Mesenchymal stem cell (in vitro differentiated cells and primary cell): ENCODE results near the gene HOMER2.

ENCODE experiments used
- DNase-seq: peaks from one replicate; pipeline ENCODE4 v3.0.0-alpha.2; 2013
- H2AFZ ChIP-seq: one replicate; pipeline ENCODE4 v1.6.1; 2013; ENCODE audit warnings: low read depth, mild to moderate bottlenecking, control low read depth, inconsistent platforms, low read length, moderate library complexity
- H2AK5ac ChIP-seq: 2 replicates; pipeline ENCODE4 v1.6.1; 2013; ENCODE audit warnings: low read length, moderate library complexity, mild to moderate bottlenecking, inconsistent platforms; ENCODE audit not compliant: severe bottlenecking
- H2BK120ac ChIP-seq: one replicate; pipeline ENCODE4 v1.6.1; 2013; ENCODE audit warnings: low read depth, mild to moderate bottlenecking, inconsistent platforms, low read length, moderate library complexity
- H2BK12ac ChIP-seq, 2 experiments: one replicate each; pipeline ENCODE4 v1.6.1; 2013; ENCODE audit warnings: inconsistent platforms in 2 of 2, low read length in 2 of 2, mild to moderate bottlenecking in 2 of 2, moderate library complexity in 2 of 2, control low read depth in 1 of 2
- H2BK15ac ChIP-seq: one replicate; pipeline ENCODE4 v1.6.1; 2013; ENCODE audit warnings: mild to moderate bottlenecking, low read depth, inconsistent platforms; ENCODE audit not compliant: poor library complexity, severe bottlenecking
- H2BK5ac ChIP-seq: 2 replicates; pipeline ENCODE4 v1.6.1; 2013; ENCODE audit warnings: low read depth, mild to moderate bottlenecking, low read length, control low read depth, inconsistent platforms; ENCODE audit not compliant: poor library complexity, severe bottlenecking
- H3K14ac ChIP-seq, 2 experiments: one replicate each; pipeline ENCODE4 v1.6.1; 2013; ENCODE audit warnings: inconsistent platforms in 2 of 2, low read length in 2 of 2, control low read depth in 1 of 2, mild to moderate bottlenecking in 1 of 2, moderate library complexity in 1 of 2
- H3K18ac ChIP-seq, 2 experiments: one replicate each; pipeline ENCODE4 v1.6.1; 2013; ENCODE audit warnings: inconsistent platforms in 2 of 2, low read length in 2 of 2, control low read depth in 1 of 2, low read depth in 1 of 2, mild to moderate bottlenecking in 1 of 2
- H3K23ac ChIP-seq, 2 experiments: one replicate each; pipeline ENCODE4 v1.6.1; 2013; ENCODE audit warnings: inconsistent platforms in 2 of 2, low read length in 2 of 2, mild to moderate bottlenecking in 2 of 2, moderate library complexity in 2 of 2, control low read depth in 1 of 2
- H3K27ac ChIP-seq: 2 replicates; pipeline ENCODE4 v1.5.1; 2013; ENCODE audit warnings: mild to moderate bottlenecking, moderate library complexity, low read length, control low read depth, inconsistent platforms; ENCODE audit not compliant: poor library complexity, severe bottlenecking
- H3K27me3 ChIP-seq, 2 experiments: 2 replicates each; pipeline versions ENCODE4 v1.6.1 to v1.7.0; 2013; ENCODE audit warnings: low read length in 2 of 2, mild to moderate bottlenecking in 2 of 2, moderate library complexity in 2 of 2, control low read depth in 1 of 2, inconsistent platforms in 1 of 2; ENCODE audit not compliant: control insufficient read depth in 1 of 2, insufficient read depth in 1 of 2
- H3K36me3 ChIP-seq, 2 experiments: 2 replicates each; pipeline versions ENCODE4 v1.6.1 to v1.7.0; 2013; ENCODE audit warnings: low read length in 2 of 2, control low read depth in 1 of 2, inconsistent platforms in 1 of 2, low read depth in 1 of 2, mild to moderate bottlenecking in 1 of 2; ENCODE audit not compliant: insufficient read depth in 2 of 2, control insufficient read depth in 1 of 2
- H3K4ac ChIP-seq, 2 experiments: one replicate each; pipeline ENCODE4 v1.6.1; 2013; ENCODE audit warnings: inconsistent platforms in 2 of 2, low read length in 2 of 2, mild to moderate bottlenecking in 2 of 2, moderate library complexity in 2 of 2, control low read depth in 1 of 2, low read depth in 1 of 2
- H3K4me1 ChIP-seq: 2 replicates; pipeline ENCODE4 v1.6.1; 2013; ENCODE audit warnings: low read depth, low read length, control low read depth; ENCODE audit not compliant: control insufficient read depth, insufficient read depth
- H3K4me2 ChIP-seq: 2 replicates; pipeline ENCODE4 v1.6.1; 2013; ENCODE audit warnings: low read length, mild to moderate bottlenecking, inconsistent platforms; ENCODE audit not compliant: poor library complexity, severe bottlenecking
- H3K4me3 ChIP-seq, 2 experiments: 2 replicates each; pipeline versions ENCODE4 v1.5.1 to v1.7.0; 2013; ENCODE audit warnings: low read length in 2 of 2, mild to moderate bottlenecking in 2 of 2, control low read depth in 1 of 2, low read depth in 1 of 2; ENCODE audit not compliant: insufficient read depth in 1 of 2
- H3K79me1 ChIP-seq: replicated peaks from 2 replicates; pipeline ENCODE4 v1.6.1; 2013; ENCODE audit warnings: mild to moderate bottlenecking, control low read depth, low read length, inconsistent platforms; ENCODE audit not compliant: poor library complexity, severe bottlenecking
- H3K9ac ChIP-seq: 2 replicates; pipeline ENCODE4 v1.7.0; 2013; ENCODE audit warnings: mild to moderate bottlenecking, low read length, moderate library complexity
- H3K9me3 ChIP-seq: 2 replicates; pipeline ENCODE4 v1.7.0; 2013; ENCODE audit warnings: mild to moderate bottlenecking, low read length; ENCODE audit not compliant: control insufficient read depth
- H4K8ac ChIP-seq: one replicate; pipeline ENCODE4 v1.6.1; 2013; ENCODE audit warnings: inconsistent platforms, mild to moderate bottlenecking, low read length, moderate library complexity
- H4K91ac ChIP-seq: one replicate; pipeline ENCODE4 v1.6.1; 2013; ENCODE audit warnings: mild to moderate bottlenecking, low read length, inconsistent platforms
- WGBS: methylation state at CpG from one replicate; pipeline ENCODE4 v1.1.7; 2013; ENCODE audit warnings: mixed read lengths; 5-methylcytosine and 5-hydroxymethylcytosine counted together

HOMER2 gene

DNA sequence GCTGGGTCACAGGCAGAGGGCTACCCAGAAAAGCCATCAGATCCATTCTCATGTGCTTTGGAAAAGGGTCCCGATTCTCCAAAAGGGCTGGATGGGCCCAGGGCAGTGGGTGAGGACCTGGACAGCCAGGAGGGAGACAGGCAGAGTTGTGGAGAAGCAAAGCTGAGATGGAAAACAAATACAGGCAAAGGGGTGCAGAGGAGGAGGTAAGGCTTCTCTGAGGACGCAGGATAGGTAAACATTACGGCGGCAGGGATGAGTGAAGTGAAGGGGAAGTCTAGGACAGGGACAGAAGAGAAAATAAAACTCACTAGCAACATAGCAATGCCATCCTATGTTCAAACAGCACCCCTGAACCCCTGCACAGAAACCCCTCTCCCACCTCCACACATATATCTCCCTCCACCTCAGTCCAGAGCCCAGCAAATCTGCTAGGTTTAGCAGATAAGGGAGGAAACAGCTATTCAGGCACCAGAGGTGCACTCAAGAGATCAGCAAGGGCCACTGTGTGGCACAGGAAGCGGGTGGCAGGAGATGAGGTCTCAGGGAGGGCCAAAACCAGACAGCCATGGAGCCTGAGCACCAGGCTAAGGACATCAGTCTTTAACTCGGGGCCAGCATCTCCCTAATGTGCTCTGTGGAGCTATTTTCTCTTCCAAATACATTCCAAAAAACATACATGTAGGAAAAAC, 51.3 kb downstream of the HOMER2 start:
- H3K36me3 ChIP-seq: no peaks in the 10 kb centered on the region
- H3K79me1 ChIP-seq: no peaks in the 10 kb centered on the region
- H3K14ac ChIP-seq: peak overlapping the region in 1 of 2 experiments; percentile 30
- no peak overlapping the region for H2BK120ac ChIP-seq
- H3K4ac ChIP-seq: no peak overlapping the region
- H2AK5ac ChIP-seq: no peak overlapping the region
- WGBS: 74% methylated on average over 5 of the region's 6 CpGs
- H2BK15ac ChIP-seq: no peak overlapping the region
- H2BK12ac ChIP-seq: no peak overlapping the region
- H3K23ac ChIP-seq: peak overlapping the region in 1 of 2 experiments; percentile 50
- H2BK5ac ChIP-seq: no peak overlapping the region
- H3K4me2 ChIP-seq: no peak overlapping the region
- no peak for DNase-seq
- H3K27ac ChIP-seq: no peak overlapping the region
- H3K27me3 ChIP-seq: peaks cover 3 to 9% of the 10 kb centered on the region in 2 experiments
- no peak overlapping the region for H3K18ac ChIP-seq
- no peak overlapping the region for H4K8ac ChIP-seq
- no peaks in the 10 kb centered on the region for H3K4me1 ChIP-seq
- no peak overlapping the region for H4K91ac ChIP-seq
- H3K9ac ChIP-seq: no peak overlapping the region
- H3K9me3 ChIP-seq: no peaks in the 10 kb centered on the region
- no peak overlapping the region for H2AFZ ChIP-seq
- no peak overlapping the region for H3K4me3 ChIP-seq

DNA sequence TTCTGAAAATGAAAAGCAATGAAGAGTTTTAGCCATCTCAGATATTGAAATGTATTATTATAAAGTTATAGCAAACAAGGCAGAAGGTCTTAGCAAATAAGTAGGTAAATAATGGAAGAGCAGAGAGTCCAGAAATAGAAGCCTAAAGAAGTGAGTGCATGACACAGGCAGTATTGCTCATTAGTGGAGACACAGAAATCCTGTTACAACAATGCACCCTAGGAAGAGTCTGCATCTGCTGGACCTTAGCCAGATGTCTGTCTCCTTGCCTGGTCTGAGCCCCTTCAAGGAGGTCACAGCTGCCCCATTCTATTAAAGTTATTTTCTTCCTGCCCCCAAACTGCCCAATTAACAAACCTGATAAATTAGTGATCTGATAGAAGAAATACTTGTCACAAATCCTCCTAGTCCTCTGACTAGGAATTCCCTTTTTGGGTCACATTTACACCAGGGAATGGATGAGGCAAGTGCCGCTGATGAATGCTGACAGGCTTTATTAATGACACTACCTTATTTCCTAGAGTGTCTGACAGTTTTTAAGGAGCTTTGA, 51.9 kb downstream of the HOMER2 start:
- no peak overlapping the region for H3K18ac ChIP-seq
- H3K27me3 ChIP-seq: peaks cover 3 to 9% of the 10 kb centered on the region in 2 experiments
- H4K8ac ChIP-seq: no peak overlapping the region
- H3K9me3 ChIP-seq: no peaks in the 10 kb centered on the region
- no peaks in the 10 kb centered on the region for H3K36me3 ChIP-seq
- H3K79me1 ChIP-seq: no peaks in the 10 kb centered on the region
- no peak overlapping the region for H3K4me3 ChIP-seq
- H3K23ac ChIP-seq: no peak overlapping the region
- no peak overlapping the region for H3K4ac ChIP-seq
- H3K4me2 ChIP-seq: no peak overlapping the region
- H2BK5ac ChIP-seq: no peak overlapping the region
- no peak overlapping the region for H4K91ac ChIP-seq
- no peak overlapping the region for H2AFZ ChIP-seq
- DNase-seq: no peak
- H2BK15ac ChIP-seq: no peak overlapping the region
- no peaks in the 10 kb centered on the region for H3K4me1 ChIP-seq
- WGBS: no CpG with 5 or more reads among the region's 1 CpG
- H3K9ac ChIP-seq: no peak overlapping the region
- no peak overlapping the region for H3K14ac ChIP-seq
- no peak overlapping the region for H2BK12ac ChIP-seq
- H2AK5ac ChIP-seq: no peak overlapping the region
- H2BK120ac ChIP-seq: no peak overlapping the region
- no peak overlapping the region for H3K27ac ChIP-seq

DNA sequence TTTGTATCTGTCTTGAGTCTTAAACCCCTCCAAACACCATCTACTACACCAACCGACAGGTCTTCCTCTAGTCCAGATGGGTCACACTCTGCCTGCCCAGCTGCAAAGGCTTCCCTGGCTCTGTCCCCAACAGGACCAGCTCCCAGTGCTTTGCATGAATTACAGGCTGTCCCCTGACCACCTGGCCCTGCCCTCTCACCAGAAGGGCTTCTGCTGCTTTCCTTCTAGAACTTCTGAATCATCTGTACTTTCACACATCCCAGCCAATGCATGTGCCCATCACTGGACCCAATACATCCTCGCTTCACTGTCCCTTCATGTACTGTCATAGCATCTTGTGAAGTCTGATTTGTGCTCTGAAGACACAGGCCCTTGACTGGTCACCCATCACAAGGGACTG, 53.6 kb downstream of the HOMER2 start:
- H4K8ac ChIP-seq: no peak overlapping the region
- 90% methylated on average over 2 of the region's 2 CpGs for WGBS
- H2AFZ ChIP-seq: no peak overlapping the region
- H3K14ac ChIP-seq: no peak overlapping the region
- H3K79me1 ChIP-seq: no peaks in the 10 kb centered on the region
- no peak overlapping the region for H3K4me2 ChIP-seq
- H3K9me3 ChIP-seq: no peaks in the 10 kb centered on the region
- H3K27ac ChIP-seq: no peak overlapping the region
- H2BK120ac ChIP-seq: no peak overlapping the region
- DNase-seq: no peak
- no peak overlapping the region for H3K4me3 ChIP-seq
- no peaks in the 10 kb centered on the region for H3K36me3 ChIP-seq
- H3K4ac ChIP-seq: no peak overlapping the region
- no peak overlapping the region for H3K9ac ChIP-seq
- no peak overlapping the region for H2AK5ac ChIP-seq
- no peak overlapping the region for H4K91ac ChIP-seq
- no peak overlapping the region for H2BK5ac ChIP-seq
- H3K18ac ChIP-seq: no peak overlapping the region
- no peak overlapping the region for H3K23ac ChIP-seq
- no peak overlapping the region for H2BK15ac ChIP-seq
- no peaks in the 10 kb centered on the region for H3K4me1 ChIP-seq
- H2BK12ac ChIP-seq: no peak overlapping the region
- peaks cover 3 to 9% of the 10 kb centered on the region in 2 experiments for H3K27me3 ChIP-seq

DNA sequence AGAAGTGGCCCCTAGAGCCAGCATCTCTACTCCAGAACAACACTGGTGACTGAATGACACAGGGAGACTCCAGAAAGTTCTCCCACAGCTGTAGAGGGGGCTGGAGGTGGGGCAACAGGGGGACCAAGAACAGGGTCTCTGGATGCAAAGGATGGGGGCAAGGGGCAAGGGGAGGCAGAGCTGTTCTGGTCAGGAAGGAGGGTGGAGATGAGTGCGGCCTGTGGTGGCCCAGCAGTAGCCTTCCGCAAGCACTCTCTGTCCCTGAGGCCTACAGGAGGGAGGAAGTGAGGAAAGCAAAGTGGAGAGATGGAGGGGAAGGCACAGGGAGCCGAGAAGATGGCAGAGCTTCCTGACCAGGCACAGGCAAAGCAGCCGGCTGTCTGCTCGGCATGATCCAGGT, 56.5 kb downstream of the HOMER2 start:
- Histone ChIP-seq H3K4me3 (no peak overlapping the region), H2BK15ac (no peak overlapping the region)
- WGBS: 90% methylated on average over 5 of the region's 5 CpGs

More for the DNA sequence above, 56.5 kb downstream of the HOMER2 start:
- H3K27me3 ChIP-seq: peaks cover 0 to 1% of the 10 kb centered on the region in 2 experiments
- no peak overlapping the region for H3K18ac ChIP-seq
- no peak overlapping the region for H2BK12ac ChIP-seq
- H3K4me1 ChIP-seq: no peaks in the 10 kb centered on the region
- H3K23ac ChIP-seq: no peak overlapping the region
- DNase-seq: no peak
- no peak overlapping the region for H2BK120ac ChIP-seq
- no peak overlapping the region for H4K91ac ChIP-seq
- H2BK5ac ChIP-seq: no peak overlapping the region
- no peak overlapping the region for H4K8ac ChIP-seq
- no peak overlapping the region for H2AFZ ChIP-seq
- H3K36me3 ChIP-seq: no peaks in the 10 kb centered on the region
- H3K9ac ChIP-seq: no peak overlapping the region
- no peak overlapping the region for H3K14ac ChIP-seq
- H2AK5ac ChIP-seq: no peak overlapping the region
- no peak overlapping the region for H3K4ac ChIP-seq
- H3K79me1 ChIP-seq: no peaks in the 10 kb centered on the region
- no peak overlapping the region for H3K27ac ChIP-seq
- H3K4me2 ChIP-seq: no peak overlapping the region
- no peaks in the 10 kb centered on the region for H3K9me3 ChIP-seq
